WTC11 (cell line): ENCODE measurements around the gene GADD45GIP1. TPM values are rescaled to one million over a fixed set of nuclear protein-coding genes. Genes with fewer than 3 reads are reported as not detected.

ENCODE experiments used
- ATAC-seq: fragments of 200-7000 bp; cut with Tn5 transposase; 2 replicates; pipeline ENCODE4 v1.10.0; 2021; ENCODE audit warnings: mild to moderate bottlenecking, moderate library complexity
- CTCF ChIA-PET: fragments of 300-600 bp; sonication (Branson Sonifier 250); formaldehyde crosslinking; loops from one replicate; lab custom pipeline; 2021; ENCODE audit warnings: antibody characterized with exemption; lab: Charles Lee
- POLR2A ChIA-PET: fragments of 350-600 bp; sonication (Branson Sonifier 250); formaldehyde crosslinking; loops from one replicate; lab custom pipeline; 2021; ENCODE audit warnings: antibody characterized with exemption; lab: Charles Lee
- DNase-seq: peaks from one replicate; pipeline ENCODE4 v3.0.0; 2021; ENCODE audit warnings: low spot score
- H3K27ac Mint-ChIP-seq: 2 replicates; pipeline ENCODE4 v1.8.0; 2021; ENCODE audit warnings: mixed read lengths
- H3K27me3 Mint-ChIP-seq: 2 replicates; pipeline ENCODE4 v1.8.0; 2021; ENCODE audit warnings: low read depth, mild to moderate bottlenecking, moderate library complexity, mixed read lengths
- H3K36me3 Mint-ChIP-seq: 2 replicates; pipeline ENCODE4 v1.8.0; 2021; ENCODE audit warnings: mixed read lengths
- H3K4me1 Mint-ChIP-seq: 2 replicates; pipeline ENCODE4 v1.8.0; 2022; ENCODE audit warnings: mixed read lengths
- H3K4me3 Mint-ChIP-seq: 2 replicates; pipeline ENCODE4 v1.8.0; 2021; ENCODE audit warnings: mild to moderate bottlenecking, moderate library complexity, mixed read lengths
- H3K9me3 Mint-ChIP-seq: 2 replicates; pipeline ENCODE4 v1.8.0; 2021; ENCODE audit warnings: mixed read lengths
- ATF6 ChIP-seq: sonication (generic); formaldehyde crosslinking; IDR thresholded peaks from 2 replicates; pipeline ENCODE4 v1.8.1; 2023; ENCODE audit warnings: mild to moderate bottlenecking, missing genetic modification reagents
- E2F4 ChIP-seq: sonication (generic); formaldehyde crosslinking; IDR thresholded peaks from 2 replicates; pipeline ENCODE4 v1.8.1; 2022; ENCODE audit warnings: low read depth, mild to moderate bottlenecking, moderate library complexity, missing genetic modification reagents, borderline replicate concordance
- EMX1 ChIP-seq: fragments of 250-450 bp; sonication (Bioruptor Pico); IDR thresholded peaks from 2 replicates; pipeline ENCODE4 v1.8.0; 2021; ENCODE audit warnings: mild to moderate bottlenecking
- ERG ChIP-seq: fragments of 250-450 bp; sonication (Bioruptor Pico); IDR thresholded peaks from 2 replicates; pipeline ENCODE4 v1.8.0; 2021; ENCODE audit warnings: mild to moderate bottlenecking
- ETV6 ChIP-seq: sonication (generic); formaldehyde crosslinking; IDR thresholded peaks from 2 replicates; pipeline ENCODE4 v1.8.1; 2022; ENCODE audit warnings: mild to moderate bottlenecking, missing genetic modification reagents
- FOXJ3 ChIP-seq: sonication (generic); formaldehyde crosslinking; IDR thresholded peaks from 2 replicates; pipeline ENCODE4 v1.9.0; 2021; ENCODE audit warnings: missing genetic modification reagents, mild to moderate bottlenecking, borderline replicate concordance
- FOXP1 ChIP-seq: sonication (generic); formaldehyde crosslinking; IDR thresholded peaks from 2 replicates; pipeline ENCODE4 v1.8.0; 2022; ENCODE audit warnings: missing genetic modification reagents, mild to moderate bottlenecking, moderate library complexity, borderline replicate concordance
- JAZF1 ChIP-seq: fragments of 250-450 bp; sonication (Bioruptor Pico); IDR thresholded peaks from 2 replicates; pipeline ENCODE4 v1.9.0; 2021; ENCODE audit warnings: moderate library complexity, mild to moderate bottlenecking, inconsistent platforms
- JUN ChIP-seq: sonication (generic); formaldehyde crosslinking; IDR thresholded peaks from 2 replicates; pipeline ENCODE4 v1.8.0; 2023; ENCODE audit warnings: mild to moderate bottlenecking, missing genetic modification reagents
- MAX ChIP-seq: sonication (generic); formaldehyde crosslinking; IDR thresholded peaks from 2 replicates; pipeline ENCODE4 v1.8.0; 2022; ENCODE audit warnings: mild to moderate bottlenecking, missing genetic modification reagents
- NFE2L1 ChIP-seq: sonication (generic); formaldehyde crosslinking; IDR thresholded peaks from 2 replicates; pipeline ENCODE4 v1.8.1; 2023; ENCODE audit warnings: missing genetic modification reagents
- NR3C1 ChIP-seq: sonication (generic); formaldehyde crosslinking; conservative IDR thresholded peaks from 2 replicates; pipeline ENCODE4 v1.8.1; 2023; ENCODE audit warnings: low read depth, mild to moderate bottlenecking, missing genetic modification reagents
- SMAD3 ChIP-seq: sonication (generic); formaldehyde crosslinking; IDR thresholded peaks from 2 replicates; pipeline ENCODE4 v1.8.0; 2022; ENCODE audit warnings: missing genetic modification reagents, mild to moderate bottlenecking, borderline replicate concordance
- SOX15 ChIP-seq: fragments of 250-450 bp; sonication (Bioruptor Pico); IDR thresholded peaks from 2 replicates; pipeline ENCODE4 v1.9.0; 2021; ENCODE audit warnings: mild to moderate bottlenecking
- STAT6 ChIP-seq: sonication (generic); formaldehyde crosslinking; conservative IDR thresholded peaks from 2 replicates; pipeline ENCODE4 v1.8.1; 2023; ENCODE audit warnings: mild to moderate bottlenecking, low read depth, missing genetic modification reagents, moderate library complexity
- TEAD1 ChIP-seq: sonication (generic); formaldehyde crosslinking; IDR thresholded peaks from 2 replicates; pipeline ENCODE4 v1.8.0; 2022; ENCODE audit warnings: mild to moderate bottlenecking, missing genetic modification reagents
- USF2 ChIP-seq: sonication (generic); formaldehyde crosslinking; IDR thresholded peaks from 2 replicates; pipeline ENCODE4 v1.8.1; 2023; ENCODE audit warnings: mild to moderate bottlenecking, missing genetic modification reagents, moderate library complexity
- ZBTB43 ChIP-seq: sonication (generic); formaldehyde crosslinking; IDR thresholded peaks from 2 replicates; pipeline ENCODE4 v1.8.1; 2023; ENCODE audit warnings: mild to moderate bottlenecking, missing genetic modification reagents
- ZNF532 ChIP-seq: fragments of 250-450 bp; sonication (Bioruptor Pico); IDR thresholded peaks from 2 replicates; pipeline ENCODE4 v1.9.0; 2021; ENCODE audit warnings: mild to moderate bottlenecking, borderline replicate concordance
- total RNA-seq: library from RNA; stranded (reverse); gene quantifications from 3 replicates; pipeline ENCODE4 v1.2.3, GENCODE V29; 2021

Gene GADD45GIP1
- total RNA-seq, 1 experiment from 2014 or later: 54.4 TPM

GRCh38 chr19:12932392-12933286, 24.4 kb downstream of the GADD45GIP1 start (continued):
- TF ChIP-seq STAT6 (no peak), ZNF532 (CRISPR knock-in tag) (no peak), EMX1 (no peak), SOX15 (CRISPR knock-in tag) (no peak), ERG (no peak), JAZF1 (CRISPR knock-in tag) (no peak), MAX (CRISPR knock-in tag) (no peak), TEAD1 (no peak)

GRCh38 chr19:12930002-12930645, 26.9 kb downstream of the GADD45GIP1 start:
- CTCF ChIA-PET: interaction anchor here (0.5 to 1.4 kb wide), 2 partner anchors 35 to 39 kb away, joined by 3 to 4 read pairs; no protein-coding TSS in a partner anchor
- H3K27me3 Mint-ChIP-seq: no peaks in the 10 kb centered on the region
- no peak for DNase-seq
- peaks cover 46% of the 10 kb centered on the region for H3K36me3 Mint-ChIP-seq
- TF ChIP-seq ZBTB43 (CRISPR knock-in tag) (no peak), USF2 (no peak), ETV6 (CRISPR knock-in tag) (no peak), MAX (CRISPR knock-in tag) (no peak), FOXJ3 (no peak), SMAD3 (CRISPR knock-in tag) (no peak), E2F4 (CRISPR knock-in tag) (no peak), NFE2L1 (no peak), SOX15 (CRISPR knock-in tag) (no peak), JUN (CRISPR knock-in tag) (no peak), ATF6 (CRISPR knock-in tag) (no peak), FOXP1 (no peak), NR3C1 (CRISPR knock-in tag) (no peak)
- TF ChIP-seq, all 79 proteins: peak for 0
- peaks cover 16% of the 10 kb centered on the region for H3K4me1 Mint-ChIP-seq
- H3K27ac Mint-ChIP-seq: no peak overlapping the region
- H3K9me3 Mint-ChIP-seq: no peaks in the 10 kb centered on the region
- POLR2A ChIA-PET: interaction anchor here (0.5 to 1.4 kb wide), 3 partner anchors 22 to 132 kb away, joined by 3 to 4 read pairs (median 3); no protein-coding TSS in a partner anchor
- ATAC-seq: no peak
- no peak overlapping the region for H3K4me3 Mint-ChIP-seq
